Activated T-cell treated with anti-CD3 and anti-CD28 coated beads, Interleukin-2, amount 50 U/mL, for 4 hours (primary cell): ENCODE data around the gene GNAZ. TPM values are rescaled to one million over a fixed set of nuclear protein-coding genes. Genes with fewer than 3 reads are reported as not detected.

Experiments
- ATAC-seq, 2 donors: fragments of 200-7000 bp; cut with Tn5 transposase; one replicate each; pipeline ENCODE4 v1.10.0; 2021
- DNase-seq: peaks from one replicate; pipeline ENCODE4 v3.0.0-alpha.2; 2020
- H3K27me3 Mint-ChIP-seq: one replicate; pipeline ENCODE4 v1.8.0; 2021; ENCODE audit warnings: low read depth, mixed read lengths
- H3K36me3 Mint-ChIP-seq: one replicate; pipeline ENCODE4 v1.8.0; 2022; ENCODE audit warnings: mixed read lengths; ENCODE audit not compliant: insufficient read depth
- H3K4me1 Mint-ChIP-seq: one replicate; pipeline ENCODE4 v1.8.0; 2021; ENCODE audit warnings: low read depth, mixed read lengths
- H3K4me3 Mint-ChIP-seq: one replicate; pipeline ENCODE4 v1.8.0; 2021; ENCODE audit warnings: mild to moderate bottlenecking, moderate library complexity, mixed read lengths
- H3K9me3 Mint-ChIP-seq: one replicate; pipeline ENCODE4 v1.8.0; 2021; ENCODE audit warnings: mixed read lengths
- total RNA-seq, 3 donors: library from RNA; stranded (reverse); gene quantifications; one replicate each; pipeline ENCODE4 v1.2.1, GENCODE V29; 2021

Gene GNAZ
- total RNA-seq, 3 donors from 2014 or later: 0.61 to 1.3 (median 0.99) TPM

- Mint-ChIP-seq H3K4me1 (peaks cover 25% of the 10 kb centered on the region), H3K9me3 (no peaks in the 10 kb centered on the region), H3K27me3 (no peaks in the 10 kb centered on the region), H3K36me3 (no peaks in the 10 kb centered on the region), H3K4me3 (no peak overlapping the region)
- no peak for ATAC-seq
- no peak for DNase-seq
These were observed 77.5 kb downstream of the GNAZ start for GRCh38 chr22:23147617-23148387.

- H3K27me3 Mint-ChIP-seq: no peaks in the 10 kb centered on the region
- DNase-seq: no peak
- H3K4me3 Mint-ChIP-seq: no peak overlapping the region
- H3K4me1 Mint-ChIP-seq: peaks cover 21% of the 10 kb centered on the region
- H3K9me3 Mint-ChIP-seq: no peaks in the 10 kb centered on the region
- no peak for ATAC-seq
- no peaks in the 10 kb centered on the region for H3K36me3 Mint-ChIP-seq
These were observed 79.5 kb downstream of the GNAZ start for GRCh38 chr22:23149743-23150238.

GRCh38 chr22:23150762-23151161, 80.4 kb downstream of the GNAZ start:
- Mint-ChIP-seq H3K27me3 (no peaks in the 10 kb centered on the region), H3K4me3 (no peak overlapping the region), H3K9me3 (no peaks in the 10 kb centered on the region), H3K36me3 (no peaks in the 10 kb centered on the region), H3K4me1 (peaks cover 11% of the 10 kb centered on the region)
- no peak for ATAC-seq
- no peak for DNase-seq

- H3K27me3 Mint-ChIP-seq: no peaks in the 10 kb centered on the region
- H3K36me3 Mint-ChIP-seq: no peaks in the 10 kb centered on the region
- H3K4me3 Mint-ChIP-seq: no peak overlapping the region
- no peak for ATAC-seq
- no peaks in the 10 kb centered on the region for H3K9me3 Mint-ChIP-seq
- DNase-seq: no peak
- peaks cover 10% of the 10 kb centered on the region for H3K4me1 Mint-ChIP-seq
These were observed 81.5 kb downstream of the GNAZ start for GRCh38 chr22:23151827-23152226.

- no peaks in the 10 kb centered on the region for H3K27me3 Mint-ChIP-seq
- DNase-seq (no peak), ATAC-seq (no peak)
- no peaks in the 10 kb centered on the region for H3K9me3 Mint-ChIP-seq
- H3K36me3 Mint-ChIP-seq: no peaks in the 10 kb centered on the region
- no peak overlapping the region for H3K4me3 Mint-ChIP-seq
- peaks cover 10% of the 10 kb centered on the region for H3K4me1 Mint-ChIP-seq
These were observed 82.2 kb downstream of the GNAZ start for GRCh38 chr22:23152238-23153114.

- Mint-ChIP-seq H3K4me1 (peaks cover 10% of the 10 kb centered on the region), H3K27me3 (no peaks in the 10 kb centered on the region), H3K9me3 (no peaks in the 10 kb centered on the region), H3K36me3 (no peaks in the 10 kb centered on the region), H3K4me3 (no peak overlapping the region)
- no peak for DNase-seq
- ATAC-seq: no peak
These were observed 83.7 kb downstream of the GNAZ start for GRCh38 chr22:23153994-23154393.

GRCh38 chr22:23154461-23154860, 84.1 kb downstream of the GNAZ start:
- H3K27me3 Mint-ChIP-seq: no peaks in the 10 kb centered on the region
- ATAC-seq (no peak), DNase-seq (no peak)
- no peaks in the 10 kb centered on the region for H3K9me3 Mint-ChIP-seq
- peaks cover 10% of the 10 kb centered on the region for H3K4me1 Mint-ChIP-seq
- H3K4me3 Mint-ChIP-seq: no peak overlapping the region
- H3K36me3 Mint-ChIP-seq: no peaks in the 10 kb centered on the region

- H3K36me3 Mint-ChIP-seq: no peaks in the 10 kb centered on the region
- H3K27me3 Mint-ChIP-seq: no peaks in the 10 kb centered on the region
- no peak overlapping the region for H3K4me3 Mint-ChIP-seq
- peaks cover 10% of the 10 kb centered on the region for H3K4me1 Mint-ChIP-seq
- no peaks in the 10 kb centered on the region for H3K9me3 Mint-ChIP-seq
- DNase-seq: no peak
- no peak for ATAC-seq
These were observed 84.8 kb downstream of the GNAZ start for GRCh38 chr22:23155143-23155542.

- ATAC-seq (no peak), DNase-seq (no peak)
- H3K4me1 Mint-ChIP-seq: peaks cover 10% of the 10 kb centered on the region
These were observed 85.5 kb downstream of the GNAZ start for GRCh38 chr22:23155831-23156230.

GRCh38 chr22:23156286-23156685, 86.0 kb downstream of the GNAZ start:
- no peak overlapping the region for H3K4me3 Mint-ChIP-seq
- H3K27me3 Mint-ChIP-seq: no peaks in the 10 kb centered on the region
- no peak for ATAC-seq
- peaks cover 10% of the 10 kb centered on the region for H3K4me1 Mint-ChIP-seq
- no peaks in the 10 kb centered on the region for H3K9me3 Mint-ChIP-seq
- no peak for DNase-seq
- no peaks in the 10 kb centered on the region for H3K36me3 Mint-ChIP-seq

More at GRCh38 chr22:23155831-23156230, 85.5 kb downstream of the GNAZ start:
- Mint-ChIP-seq H3K27me3 (no peaks in the 10 kb centered on the region), H3K4me3 (no peak overlapping the region), H3K9me3 (no peaks in the 10 kb centered on the region), H3K36me3 (no peaks in the 10 kb centered on the region)

- Mint-ChIP-seq H3K9me3 (no peaks in the 10 kb centered on the region), H3K4me1 (peaks cover 8% of the 10 kb centered on the region), H3K27me3 (no peaks in the 10 kb centered on the region), H3K4me3 (no peak overlapping the region), H3K36me3 (no peaks in the 10 kb centered on the region)
- ATAC-seq (no peak), DNase-seq (no peak)
These were observed 87.5 kb downstream of the GNAZ start for GRCh38 chr22:23157560-23158515.

- DNase-seq (no peak), ATAC-seq (no peak)
- Mint-ChIP-seq H3K36me3 (no peaks in the 10 kb centered on the region), H3K4me1 (no peaks in the 10 kb centered on the region), H3K9me3 (no peaks in the 10 kb centered on the region), H3K27me3 (no peaks in the 10 kb centered on the region), H3K4me3 (no peak overlapping the region)
These were observed 88.4 kb downstream of the GNAZ start for GRCh38 chr22:23158516-23159290.

- ATAC-seq: no peak
- Mint-ChIP-seq H3K4me3 (no peak overlapping the region), H3K27me3 (no peaks in the 10 kb centered on the region), H3K9me3 (no peaks in the 10 kb centered on the region), H3K36me3 (no peaks in the 10 kb centered on the region), H3K4me1 (no peaks in the 10 kb centered on the region)
- no peak for DNase-seq
These were observed 88.9 kb downstream of the GNAZ start for GRCh38 chr22:23159291-23159630.
